Ovary (tissue), 9 donors: Measurements from ENCODE around the gene GLIS2. TPM values are rescaled to one million over a fixed set of nuclear protein-coding genes. Genes with fewer than 3 reads are reported as not detected.

Experiments used
- DNase-seq, 5 donors: peaks; one replicate each; pipeline ENCODE4 v3.0.0-alpha.2; 2019 to 2020
- H3K27ac ChIP-seq, 2 donors: fragments of 200-600 bp; one replicate each; pipeline versions ENCODE4 v1.5.1 to v1.8.0; 2019 to 2022
- H3K27me3 ChIP-seq: fragments of 200-600 bp; one replicate; pipeline ENCODE4 v1.8.0; 2022
- H3K36me3 ChIP-seq: fragments of 200-600 bp; sonication (generic); one replicate; pipeline ENCODE4 v1.5.1; 2019
- H3K4me1 ChIP-seq: one replicate; pipeline ENCODE4 v1.8.1; 2013; ENCODE audit warnings: mild to moderate bottlenecking, moderate library complexity; ENCODE audit not compliant: insufficient read depth
- H3K4me3 ChIP-seq: fragments of 200-600 bp; sonication (generic); one replicate; pipeline ENCODE4 v1.5.1; 2017
- H3K9me3 ChIP-seq, 2 donors: fragments of 200-600 bp in 1 of 2; sonication (generic) in 1 of 2; one replicate each; pipeline versions ENCODE4 v1.5.1 to v1.8.1; 2013 to 2019; ENCODE audit warnings: mild to moderate bottlenecking in 1 of 2, moderate library complexity in 1 of 2
- CTCF ChIP-seq, 3 donors: fragments of 450-650 bp in 2 of 3; fragments of 200-600 bp in 1 of 3; IDR thresholded peaks; one replicate each; pipeline versions ENCODE4 v1.5.1 to v1.8.0; 2016 to 2022; ENCODE audit warnings: antibody characterized with exemption in 3 of 3, mild to moderate bottlenecking in 1 of 3
- EP300 ChIP-seq: sonication (generic); formaldehyde crosslinking; IDR thresholded peaks from one replicate; pipeline ENCODE4 v1.6.1; 2017; ENCODE audit warnings: antibody characterized with exemption
- POLR2A ChIP-seq: fragments of 450-650 bp; IDR thresholded peaks from one replicate; pipeline ENCODE4 v1.6.1; 2017; ENCODE audit warnings: antibody characterized with exemption, mild to moderate bottlenecking, moderate library complexity
- WGBS, 3 donors: extraction: QIAGEN DNeasy Blood & Tissue Kit in 1 of 3; methylation state at CpG; one replicate each; pipeline versions ENCODE4 v1.1.5 to v1.1.7; 2013 to 2017; 5-methylcytosine and 5-hydroxymethylcytosine counted together
- intact Hi-C, 4 donors: fragments of 100-400 bp; cut with DNase I; formaldehyde crosslinking; loops; one replicate each; pipeline versions ENCODE4 v1.11.0 to v1.15.1; 2022 to 2023
- polyA plus RNA-seq, 2 donors: library from polyadenylated mRNA; stranded (reverse); fragments of 200-250 nt in 1 of 2; fragments of 350-450 nt in 1 of 2; fragmentation: Illumina TruSeq in 1 of 2; extraction: RNeasy Lipid Tissue Mini Kit (QIAGEN cat#74804) in 1 of 2; gene quantifications; one replicate each; pipeline ENCODE4 v1.2.3, GENCODE V29; 2013 to 2014
- total RNA-seq, 7 donors: library from RNA; depleted of rRNA in 2 of 7; stranded (reverse); fragments of >200 nt in 2 of 7; fragmentation: NEBNext Ultra II Directional in 3 of 7; extraction: Animal tissue kit (Norgen Biotek cat#: 25700) in 3 of 7; gene quantifications; one replicate each; pipeline versions ENCODE4 v1.1.0 to v1.2.4, GENCODE V29; 2016 to 2023
- donor health status: DM: no; HTN: no; CAD: no; lungs with moderate emphysema.
- donor health status: DM: no; HTN: no; CAD: no.
- donor health status: Bipolar disorder and iron deficiency.
- donor health status: DM: yes; HTN: yes; CAD: no.
- donor health status: DM: no; HTN: no; CAD: no.
- donor health status: DM: yes; HTN: yes; CAD: no.

Gene GLIS2
- total and polyA plus RNA-seq, 9 donors: 1.6 to 79.5 (median 38.4) TPM

GRCh38 chr16:4298761-4299522, 16.9 kb upstream of the GLIS2 start:
- intact Hi-C loops: no loop called here
- H3K4me3 ChIP-seq: peak overlapping the region; percentile 3

GRCh38 chr16:4301177-4301576, 14.7 kb upstream of the GLIS2 start:
- intact Hi-C loops: no loop called here
- 92 to 98% (median 98%) methylated on average over 4 of the region's 4 CpGs for WGBS, 3 donors
- no peak overlapping the region for H3K27ac ChIP-seq
- H3K4me3 ChIP-seq: no peak overlapping the region
- no peak for DNase-seq
- H3K36me3 ChIP-seq: no peaks in the 10 kb centered on the region
- H3K27me3 ChIP-seq: no peaks in the 10 kb centered on the region
- H3K4me1 ChIP-seq: peaks cover 8% of the 10 kb centered on the region
- no peak for TF ChIP-seq CTCF (IDR thresholded peaks at IDR 0.05)
- no peak for TF ChIP-seq EP300
- no peak for TF ChIP-seq POLR2A
- no peaks in the 10 kb centered on the region for H3K9me3 ChIP-seq

More at GRCh38 chr16:4298761-4299522, 16.9 kb upstream of the GLIS2 start:
- Histone ChIP-seq H3K9me3 (no peaks in the 10 kb centered on the region), H3K27ac (peak overlapping the region in 1 of 2 donors; percentile 2), H3K27me3 (no peaks in the 10 kb centered on the region), H3K36me3 (no peaks in the 10 kb centered on the region), H3K4me1 (peaks cover 13% of the 10 kb centered on the region)
- TF ChIP-seq POLR2A: no peak
- no peak for TF ChIP-seq CTCF (IDR thresholded peaks at IDR 0.05)
- TF ChIP-seq EP300: no peak
- 14 to 21% (median 15%) methylated on average over 15 of the region's 15 CpGs for WGBS, 3 donors
- peak; percentile 71 to 82 (median 72) for DNase-seq

- no peak overlapping the region for H3K4me3 ChIP-seq
- H3K9me3 ChIP-seq: no peaks in the 10 kb centered on the region
- H3K4me1 ChIP-seq: peaks cover 8% of the 10 kb centered on the region
- TF ChIP-seq EP300 (no peak), POLR2A (no peak), CTCF (IDR thresholded peaks at IDR 0.05) (no peak)
- H3K27ac ChIP-seq: no peak overlapping the region
- no peaks in the 10 kb centered on the region for H3K27me3 ChIP-seq
- no peaks in the 10 kb centered on the region for H3K36me3 ChIP-seq
- intact Hi-C loops: no loop called here
- WGBS, 3 donors: 94 to 97% (median 94%) methylated on average over 6 of the region's 6 CpGs
- no peak for DNase-seq
Measured at GRCh38 chr16:4301968-4302367, 13.9 kb upstream of the GLIS2 start.

- intact Hi-C loops: no loop called here
- 77 to 80% (median 80%) methylated on average over 13 of the region's 13 CpGs for WGBS, 3 donors
- no peak for TF ChIP-seq CTCF (IDR thresholded peaks at IDR 0.05)
- no peak for TF ChIP-seq EP300
- no peak for TF ChIP-seq POLR2A
- H3K9me3 ChIP-seq: no peaks in the 10 kb centered on the region
- H3K4me3 ChIP-seq: no peak overlapping the region
- no peaks in the 10 kb centered on the region for H3K27me3 ChIP-seq
- H3K36me3 ChIP-seq: no peaks in the 10 kb centered on the region
- peaks cover 5% of the 10 kb centered on the region for H3K4me1 ChIP-seq
- no peak overlapping the region for H3K27ac ChIP-seq
- DNase-seq: no peak
Measured at GRCh38 chr16:4303973-4304372, 11.9 kb upstream of the GLIS2 start.
